Measurements from ENCODE around the gene RPP40. TPM values are rescaled to one million over a fixed set of nuclear protein-coding genes. Genes with fewer than 3 reads are reported as not detected.
A peak's percentile ranks its signal among the peaks of the same experiment; 100 is the strongest.

Gene RPP40
- total and polyA plus RNA-seq, 5 donors from 2014 or later = 1.6 to 20.2 (median 16.1) TPM

GRCh38 chr6:5030596-5031136, 26.8 kb upstream of the RPP40 start:
- ATAC-seq (ENCODE audit: low read depth in 2 of 2) (peak; percentile 60 to 75), DNase-seq (peak; percentile 25 to 78 (median 39))
- H3K9me3 ChIP-seq (ENCODE audit: control insufficient read depth in 2 of 2, low read length in 2 of 2) = no peaks in the 10 kb centered on the region
- H3K4me1 Mint-ChIP-seq = peaks cover 0 to 9% (median 4%) of the 10 kb centered on the region in 4 donors
- peaks cover 3% of the 10 kb centered on the region for H3K36me3 Mint-ChIP-seq
- no peak overlapping the region for H3K27ac Mint-ChIP-seq
- H3K27me3 ChIP-seq (ENCODE audit: control insufficient read depth, insufficient read depth, low read length) = no peaks in the 10 kb centered on the region
- H3K27me3 Mint-ChIP-seq = peaks cover 16% of the 10 kb centered on the region
- H3K4me3 Mint-ChIP-seq = no peak overlapping the region
- H3K4me3 ChIP-seq (ENCODE audit: low read depth, low read length) = no peak overlapping the region
- no peaks in the 10 kb centered on the region for H3K36me3 ChIP-seq (ENCODE audit: control insufficient read depth, insufficient read depth, low read length)
- H3K9me3 Mint-ChIP-seq = no peaks in the 10 kb centered on the region
- H3K27ac ChIP-seq (ENCODE audit: insufficient read depth, low read length, poor library complexity, severe bottlenecking) = no peak overlapping the region
- H3K4me1 ChIP-seq (ENCODE audit: control insufficient read depth, insufficient read depth, low read length, poor library complexity, severe bottlenecking) = no peaks in the 10 kb centered on the region

- Mint-ChIP-seq H3K9me3 (peaks cover 0 to 2% (median 0%) of the 10 kb centered on the region in 7 donors), H3K27ac (no peak overlapping the region), H3K4me3 (no peak overlapping the region), H3K27me3 (peaks cover 16% of the 10 kb centered on the region), H3K4me1 (peaks cover 0 to 11% (median 5%) of the 10 kb centered on the region in 4 donors), H3K36me3 (peaks cover 3% of the 10 kb centered on the region)
- Histone ChIP-seq H3K36me3 (ENCODE audit: control insufficient read depth, insufficient read depth, low read length) (no peaks in the 10 kb centered on the region), H3K27me3 (ENCODE audit: control insufficient read depth, insufficient read depth, low read length) (no peaks in the 10 kb centered on the region), H3K4me1 (ENCODE audit: control insufficient read depth, insufficient read depth, low read length, poor library complexity, severe bottlenecking) (no peaks in the 10 kb centered on the region), H3K4me3 (ENCODE audit: low read depth, low read length) (no peak overlapping the region), H3K9me3 (ENCODE audit: control insufficient read depth in 2 of 2, low read length in 2 of 2) (no peaks in the 10 kb centered on the region), H3K27ac (ENCODE audit: insufficient read depth, low read length, poor library complexity, severe bottlenecking) (no peak overlapping the region)
- no peak for DNase-seq
- ATAC-seq (ENCODE audit: low read depth in 2 of 2) = no peak
Measured at GRCh38 chr6:5029609-5030008, 25.8 kb upstream of the RPP40 start.

- Histone ChIP-seq H3K36me3 (ENCODE audit: control insufficient read depth, insufficient read depth, low read length) (no peaks in the 10 kb centered on the region), H3K27me3 (ENCODE audit: control insufficient read depth, insufficient read depth, low read length) (no peaks in the 10 kb centered on the region), H3K27ac (ENCODE audit: insufficient read depth, low read length, poor library complexity, severe bottlenecking) (no peak overlapping the region), H3K9me3 (ENCODE audit: control insufficient read depth in 2 of 2, low read length in 2 of 2) (no peaks in the 10 kb centered on the region), H3K4me1 (ENCODE audit: control insufficient read depth, insufficient read depth, low read length, poor library complexity, severe bottlenecking) (no peaks in the 10 kb centered on the region), H3K4me3 (ENCODE audit: low read depth, low read length) (no peak overlapping the region)
- H3K4me3 Mint-ChIP-seq = no peak overlapping the region
- peaks cover 0 to 10% (median 4%) of the 10 kb centered on the region in 4 donors for H3K4me1 Mint-ChIP-seq
- DNase-seq (no peak), ATAC-seq (ENCODE audit: low read depth in 2 of 2) (no peak)
- peaks cover 16% of the 10 kb centered on the region for H3K27me3 Mint-ChIP-seq
- no peak overlapping the region for H3K27ac Mint-ChIP-seq
- H3K36me3 Mint-ChIP-seq = no peaks in the 10 kb centered on the region
- H3K9me3 Mint-ChIP-seq = peaks cover 0 to 2% (median 0%) of the 10 kb centered on the region in 7 donors
Measured at GRCh38 chr6:5028921-5029320, 25.1 kb upstream of the RPP40 start.

- H3K9me3 ChIP-seq (ENCODE audit: control insufficient read depth in 2 of 2, low read length in 2 of 2) = no peaks in the 10 kb centered on the region
- Mint-ChIP-seq H3K36me3 (no peaks in the 10 kb centered on the region), H3K27ac (no peak overlapping the region), H3K27me3 (peaks cover 11% of the 10 kb centered on the region), H3K4me3 (no peak overlapping the region), H3K9me3 (peaks cover 0 to 2% (median 0%) of the 10 kb centered on the region in 7 donors), H3K4me1 (peaks cover 0 to 10% (median 4%) of the 10 kb centered on the region in 4 donors)
- no peak for DNase-seq
- no peak overlapping the region for H3K27ac ChIP-seq (ENCODE audit: insufficient read depth, low read length, poor library complexity, severe bottlenecking)
- H3K4me3 ChIP-seq (ENCODE audit: low read depth, low read length) = no peak overlapping the region
- H3K36me3 ChIP-seq (ENCODE audit: control insufficient read depth, insufficient read depth, low read length) = no peaks in the 10 kb centered on the region
- H3K27me3 ChIP-seq (ENCODE audit: control insufficient read depth, insufficient read depth, low read length) = no peaks in the 10 kb centered on the region
- H3K4me1 ChIP-seq (ENCODE audit: control insufficient read depth, insufficient read depth, low read length, poor library complexity, severe bottlenecking) = no peaks in the 10 kb centered on the region
- ATAC-seq (ENCODE audit: low read depth in 2 of 2) = no peak
Measured at GRCh38 chr6:5028301-5028700, 24.5 kb upstream of the RPP40 start.

GRCh38 chr6:5025911-5026819, 22.3 kb upstream of the RPP40 start:
- Mint-ChIP-seq H3K27me3 (peaks cover 11% of the 10 kb centered on the region), H3K4me3 (peak overlapping the region in 1 of 4 donors; percentile 13), H3K4me1 (peaks cover 0 to 10% (median 4%) of the 10 kb centered on the region in 4 donors), H3K9me3 (peaks cover 0 to 2% (median 0%) of the 10 kb centered on the region in 7 donors), H3K27ac (peak overlapping the region in 1 of 3 donors; percentile 90), H3K36me3 (peaks cover 4% of the 10 kb centered on the region)
- Histone ChIP-seq H3K27ac (ENCODE audit: insufficient read depth, low read length, poor library complexity, severe bottlenecking) (no peak overlapping the region), H3K36me3 (ENCODE audit: control insufficient read depth, insufficient read depth, low read length) (no peaks in the 10 kb centered on the region), H3K9me3 (ENCODE audit: control insufficient read depth in 2 of 2, low read length in 2 of 2) (no peaks in the 10 kb centered on the region), H3K4me3 (ENCODE audit: low read depth, low read length) (no peak overlapping the region), H3K4me1 (ENCODE audit: control insufficient read depth, insufficient read depth, low read length, poor library complexity, severe bottlenecking) (no peaks in the 10 kb centered on the region), H3K27me3 (ENCODE audit: control insufficient read depth, insufficient read depth, low read length) (no peaks in the 10 kb centered on the region)
- no peak for ATAC-seq (ENCODE audit: low read depth in 2 of 2)
- DNase-seq = no peak

GRCh38 chr6:5023923-5024322, 20.1 kb upstream of the RPP40 start:
- no peak overlapping the region for H3K27ac ChIP-seq (ENCODE audit: insufficient read depth, low read length, poor library complexity, severe bottlenecking)
- no peaks in the 10 kb centered on the region for H3K36me3 ChIP-seq (ENCODE audit: control insufficient read depth, insufficient read depth, low read length)
- Mint-ChIP-seq H3K9me3 (peaks cover 0 to 6% (median 0%) of the 10 kb centered on the region in 7 donors), H3K36me3 (peaks cover 4% of the 10 kb centered on the region), H3K4me3 (no peak overlapping the region), H3K27ac (no peak overlapping the region), H3K4me1 (peaks cover 0 to 5% (median 1%) of the 10 kb centered on the region in 4 donors), H3K27me3 (peaks cover 9% of the 10 kb centered on the region)
- ATAC-seq (ENCODE audit: low read depth in 2 of 2) (no peak), DNase-seq (no peak)
- H3K9me3 ChIP-seq (ENCODE audit: control insufficient read depth in 2 of 2, low read length in 2 of 2) = no peaks in the 10 kb centered on the region
- H3K4me3 ChIP-seq (ENCODE audit: low read depth, low read length) = no peak overlapping the region
- no peaks in the 10 kb centered on the region for H3K27me3 ChIP-seq (ENCODE audit: control insufficient read depth, insufficient read depth, low read length)
- no peaks in the 10 kb centered on the region for H3K4me1 ChIP-seq (ENCODE audit: control insufficient read depth, insufficient read depth, low read length, poor library complexity, severe bottlenecking)

- no peaks in the 10 kb centered on the region for H3K4me1 ChIP-seq (ENCODE audit: control insufficient read depth, insufficient read depth, low read length, poor library complexity, severe bottlenecking)
- H3K4me3 ChIP-seq (ENCODE audit: low read depth, low read length) = no peak overlapping the region
- Mint-ChIP-seq H3K9me3 (peaks cover 0 to 14% (median 2%) of the 10 kb centered on the region in 7 donors), H3K4me1 (peaks cover 0 to 4% (median 3%) of the 10 kb centered on the region in 4 donors), H3K27ac (no peak overlapping the region), H3K27me3 (peaks cover 22% of the 10 kb centered on the region), H3K36me3 (peaks cover 4% of the 10 kb centered on the region), H3K4me3 (no peak overlapping the region)
- no peak for ATAC-seq (ENCODE audit: low read depth in 2 of 2)
- no peak for DNase-seq
- no peak overlapping the region for H3K27ac ChIP-seq (ENCODE audit: insufficient read depth, low read length, poor library complexity, severe bottlenecking)
- H3K27me3 ChIP-seq (ENCODE audit: control insufficient read depth, insufficient read depth, low read length) = no peaks in the 10 kb centered on the region
- no peaks in the 10 kb centered on the region for H3K36me3 ChIP-seq (ENCODE audit: control insufficient read depth, insufficient read depth, low read length)
- H3K9me3 ChIP-seq (ENCODE audit: control insufficient read depth in 2 of 2, low read length in 2 of 2) = no peaks in the 10 kb centered on the region
Measured at GRCh38 chr6:5020142-5020541, 16.3 kb upstream of the RPP40 start.
